HG02943 (cell line): ENCODE measurements around the gene CFHR4.
"Not testable (repeated sequence)": the region's sequence is repeated elsewhere in the genome, so short reads cannot be mapped to it uniquely, and the experiment has no call there.

Experiments
- ATAC-seq: cut with Tn5 transposase; IDR thresholded peaks from one replicate; pipeline ENCODE4 v1.9.1; 2021; ENCODE audit warnings: mild to moderate bottlenecking, low read depth, moderate library complexity; ENCODE audit not compliant: unreplicated experiment

CFHR4 gene

GRCh38 chr1:196887515-196888239 lies at the start of gene CFHR4:
TSS of gene CFHR4 (plus strand) at chr1:196888052. CDS start at chr1:196888151, 99 bp downstream.
- ATAC-seq, result peak; percentile 67

- ATAC-seq, result not testable (repeated sequence)
Measured at GRCh38 chr1:196849613-196850492, 38.0 kb upstream of the CFHR4 start.

GRCh38 chr1:196856053-196856452 lies 31.8 kb upstream of the CFHR4 start:
- ATAC-seq, result no peak

GRCh38 chr1:196857188-196857587 lies 30.7 kb upstream of the CFHR4 start:
- ATAC-seq, result no peak

GRCh38 chr1:196858811-196859210 lies 29.0 kb upstream of the CFHR4 start:
- ATAC-seq, result no peak

GRCh38 chr1:196860323-196860884 lies 27.4 kb upstream of the CFHR4 start:
- ATAC-seq, result no peak

GRCh38 chr1:196861429-196861828 lies 26.4 kb upstream of the CFHR4 start:
- no peak for ATAC-seq

GRCh38 chr1:196866974-196867373 lies 20.9 kb upstream of the CFHR4 start:
- no peak for ATAC-seq

- no peak for ATAC-seq
Measured at GRCh38 chr1:196873385-196873784, 14.5 kb upstream of the CFHR4 start.

- no peak for ATAC-seq
Measured at GRCh38 chr1:196875935-196876334, 11.9 kb upstream of the CFHR4 start.

GRCh38 chr1:196877964-196878363 lies 9.9 kb upstream of the CFHR4 start:
- ATAC-seq, result no peak

GRCh38 chr1:196886560-196886959 lies 1.3 kb upstream of the CFHR4 start:
- not testable (repeated sequence) for ATAC-seq

- no peak for ATAC-seq
Measured at GRCh38 chr1:196890668-196891067, 2.8 kb downstream of the CFHR4 start.

- no peak for ATAC-seq
Measured at GRCh38 chr1:196891251-196891650, 3.4 kb downstream of the CFHR4 start.

- ATAC-seq, result no peak
Measured at GRCh38 chr1:196896355-196896754, 8.5 kb downstream of the CFHR4 start.

GRCh38 chr1:196897158-196897828 lies 9.4 kb downstream of the CFHR4 start:
- no peak for ATAC-seq

- no peak for ATAC-seq
Measured at GRCh38 chr1:196902344-196902743, 14.5 kb downstream of the CFHR4 start.

GRCh38 chr1:196910215-196910614 lies 22.4 kb downstream of the CFHR4 start:
- no peak for ATAC-seq

- not testable (repeated sequence) for ATAC-seq
Measured at GRCh38 chr1:196912283-196912682, 24.4 kb downstream of the CFHR4 start.

GRCh38 chr1:196926839-196927238 lies 39.0 kb downstream of the CFHR4 start:
- not testable (repeated sequence) for ATAC-seq

- ATAC-seq, result not testable (repeated sequence)
Measured at GRCh38 chr1:196932853-196933252, 45.0 kb downstream of the CFHR4 start.
